Measurements from ENCODE around the gene BICD2.

BICD2 gene

DNA sequence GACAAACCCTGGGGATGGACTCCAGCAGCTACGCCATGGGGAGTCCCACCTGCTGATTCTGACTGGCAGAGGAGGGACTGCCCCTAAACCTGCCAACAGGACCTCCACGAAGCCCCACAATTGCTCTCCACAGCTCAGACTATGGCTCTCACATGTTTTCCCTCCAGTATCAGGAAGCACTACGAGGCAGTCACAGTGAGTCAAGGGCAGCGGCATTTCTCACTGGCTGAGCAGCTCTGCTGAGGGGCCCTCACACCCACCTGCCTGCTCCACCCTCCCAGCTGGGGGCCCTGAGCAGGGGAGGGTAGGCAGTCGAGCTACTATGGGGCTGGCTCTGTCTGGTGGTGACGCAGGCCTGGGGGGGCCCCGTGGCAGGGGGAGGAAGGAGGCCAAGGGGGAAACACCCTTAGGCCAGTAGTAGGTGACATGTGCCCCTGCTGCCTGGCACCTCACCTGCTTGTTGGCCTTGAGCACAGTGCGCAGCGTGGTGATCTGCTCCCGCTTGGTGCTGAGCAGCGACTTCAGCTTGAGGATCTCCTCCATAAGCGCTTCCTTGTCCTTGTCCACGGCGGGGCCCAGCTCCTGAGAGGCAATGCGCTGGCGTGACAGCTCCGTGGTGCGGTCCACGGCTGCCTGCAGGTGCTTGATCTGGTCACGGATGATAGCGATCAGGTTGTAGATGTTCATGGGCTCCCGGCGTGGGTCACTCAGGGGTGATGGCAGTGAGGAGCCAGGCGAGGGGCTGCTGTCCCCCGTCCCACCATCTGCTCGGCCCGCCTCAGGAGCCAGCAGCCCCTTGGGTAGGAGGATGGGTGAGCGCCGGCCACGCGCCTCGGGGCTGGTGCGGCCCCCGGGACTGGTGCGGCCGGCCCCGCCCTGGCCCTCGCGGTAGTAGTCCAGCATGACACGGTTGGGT lies 46.3 kb downstream of the BICD2 start:
- no peak for DNase-seq (ENCODE audit: low read depth in 1 of 2, low spot score in 1 of 2)
- in situ Hi-C loops (cut with HindIII; ENCODE audit: low pct_unique_long_range_greater_than_20kb, low sequenced_read_pairs), result no loop called here
- no peak for TF ChIP-seq JUND (IDR thresholded peaks at IDR 0.05; ENCODE audit: low read depth)

DNA sequence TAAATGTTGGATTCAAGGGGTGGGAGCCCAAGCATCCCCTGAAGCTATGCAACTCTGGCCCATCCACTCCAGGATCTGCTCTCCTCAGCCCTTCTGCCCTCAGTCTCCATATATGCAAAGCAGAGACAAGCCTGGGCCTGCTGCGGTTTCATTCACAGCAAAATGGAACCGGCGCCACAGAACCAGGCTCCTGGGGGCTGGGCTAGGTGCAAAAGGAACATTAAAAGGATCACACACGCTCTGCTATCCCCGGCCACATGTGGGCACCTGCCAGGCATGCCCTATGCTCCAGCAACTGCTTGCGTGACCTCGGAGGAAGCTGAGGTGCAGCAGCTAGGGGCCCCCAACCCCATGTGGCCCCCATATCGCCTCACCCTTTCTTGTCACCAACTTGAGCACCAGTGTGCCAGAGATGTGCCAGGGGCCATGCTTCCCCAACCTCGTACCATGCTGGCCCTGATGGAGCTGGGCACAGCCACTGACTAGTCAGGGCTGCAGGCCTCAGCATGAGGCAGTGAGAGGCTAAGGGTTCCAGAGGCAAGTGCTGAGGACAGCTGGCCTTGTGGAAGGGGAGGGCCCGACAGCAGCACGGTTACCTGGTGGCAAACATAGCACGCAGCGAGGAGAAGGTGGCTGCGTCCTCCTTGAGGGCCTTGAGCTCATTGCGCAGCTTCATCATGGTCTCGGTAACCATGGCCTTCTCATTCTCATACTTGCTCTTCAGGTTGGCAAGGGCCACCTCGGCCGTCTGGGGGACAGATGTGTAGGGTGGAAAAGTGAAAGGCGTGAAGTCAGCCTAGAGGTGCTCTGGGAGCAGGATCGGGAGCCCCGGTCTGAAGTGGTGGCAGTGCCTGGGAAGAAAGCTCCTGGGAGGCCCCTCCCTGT lies 47.2 kb downstream of the BICD2 start:
- in situ Hi-C loops (cut with HindIII; ENCODE audit: low pct_unique_long_range_greater_than_20kb, low sequenced_read_pairs), result no loop called here
- DNase-seq (ENCODE audit: low read depth in 1 of 2, low spot score in 1 of 2), result no peak
- TF ChIP-seq JUND (IDR thresholded peaks at IDR 0.05; ENCODE audit: low read depth), result no peak

DNA sequence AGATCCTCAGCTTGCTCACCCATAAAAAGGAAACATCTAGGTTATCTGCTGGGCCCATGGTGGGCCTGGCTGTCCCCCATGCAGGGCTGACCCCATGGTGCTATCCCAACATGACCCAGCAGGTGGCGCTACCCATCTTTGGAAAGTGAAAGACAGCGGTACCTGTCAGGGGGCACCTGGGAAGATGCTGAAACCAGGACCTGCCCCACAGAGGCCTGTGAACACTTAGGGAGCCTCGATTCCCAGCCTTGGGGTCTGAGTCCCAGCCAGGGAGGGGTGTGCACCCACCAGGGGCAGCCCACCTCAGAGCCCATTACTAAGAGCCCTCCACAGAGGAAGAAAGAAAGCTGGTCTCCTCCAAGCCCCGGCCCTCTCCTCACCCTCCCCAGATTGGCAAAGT lies 48.1 kb downstream of the BICD2 start:
- DNase-seq (ENCODE audit: low read depth in 1 of 2, low spot score in 1 of 2), result peak; percentile 61 to 69
- in situ Hi-C loops (cut with HindIII; ENCODE audit: low pct_unique_long_range_greater_than_20kb, low sequenced_read_pairs), result no loop called here
- TF ChIP-seq JUND (IDR thresholded peaks at IDR 0.05; ENCODE audit: low read depth), result no peak

DNA sequence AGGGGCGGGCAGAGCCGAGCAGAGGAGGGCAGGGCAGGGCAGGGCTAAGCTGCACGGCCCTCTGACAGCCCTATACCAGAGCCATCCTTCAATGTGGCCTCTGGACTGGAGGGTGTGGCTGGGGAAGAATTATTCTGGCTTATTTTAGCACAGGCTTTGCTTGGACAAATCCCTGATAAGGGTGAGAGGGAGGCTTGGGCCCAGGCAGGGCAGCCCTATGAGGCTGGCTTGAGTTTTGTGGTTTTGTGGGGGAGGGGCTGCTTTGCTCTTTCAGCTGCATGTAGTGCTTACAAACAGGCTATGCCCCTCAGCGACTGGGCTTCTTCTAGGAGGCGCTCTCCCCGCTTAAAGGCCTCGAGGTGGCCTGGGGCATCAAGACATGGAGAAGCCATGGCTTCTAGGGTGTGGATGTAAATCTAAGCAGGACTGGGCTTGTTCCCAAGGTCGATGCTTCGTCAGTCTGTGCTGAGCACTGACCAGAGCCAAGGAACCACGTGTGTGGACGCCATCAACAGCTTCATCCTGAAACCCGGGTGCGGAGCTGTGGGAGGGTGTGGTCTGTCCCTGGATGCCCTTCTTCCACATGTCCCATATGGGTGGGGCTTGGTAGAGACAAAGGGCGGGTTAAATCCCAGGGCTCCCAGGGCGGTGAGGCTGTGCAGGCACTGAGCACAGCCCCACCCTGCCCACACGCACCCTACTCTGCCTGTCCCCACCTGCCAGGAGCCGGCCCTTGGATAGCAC lies 49.0 kb downstream of the BICD2 start:
- in situ Hi-C loops (cut with HindIII; ENCODE audit: low pct_unique_long_range_greater_than_20kb, low sequenced_read_pairs), result no loop called here
- TF ChIP-seq JUND (IDR thresholded peaks at IDR 0.05; ENCODE audit: low read depth), result no peak

DNA sequence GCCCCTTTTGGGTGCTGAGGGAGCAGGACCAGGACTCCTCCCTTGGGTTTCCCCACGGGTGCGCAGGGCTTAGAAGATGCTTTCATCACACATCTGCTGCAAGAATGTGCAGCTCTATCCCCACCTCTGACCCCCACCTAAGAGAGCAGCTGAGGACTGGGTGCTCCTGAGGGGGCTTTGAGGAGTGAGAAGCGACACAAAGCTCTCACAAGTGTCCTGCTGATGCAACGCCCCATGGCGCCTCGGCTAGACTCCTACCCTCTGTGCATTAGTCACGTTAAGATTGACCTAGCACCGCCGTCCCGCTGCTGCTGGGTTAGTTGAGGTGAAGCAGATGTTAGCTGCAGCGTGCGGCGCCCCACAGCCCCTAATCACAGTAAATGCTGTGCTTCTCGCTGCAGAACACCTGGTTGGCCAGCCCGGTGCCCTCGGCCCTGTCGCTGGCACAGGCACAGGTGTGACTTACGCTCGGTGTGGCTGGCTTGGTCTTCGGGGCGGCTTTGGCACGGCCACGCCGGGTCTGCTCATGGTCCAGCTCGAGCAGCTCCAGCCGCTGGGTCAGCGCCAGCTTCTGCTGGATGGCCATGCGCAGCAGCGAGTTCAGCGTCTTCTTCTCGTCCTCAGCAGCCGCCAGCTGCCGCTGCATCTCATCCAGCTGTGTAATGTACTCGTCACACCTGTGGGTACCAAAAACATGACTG lies 49.7 kb downstream of the BICD2 start:
- TF ChIP-seq JUND (IDR thresholded peaks at IDR 0.05; ENCODE audit: low read depth), result no peak
- in situ Hi-C loops (cut with HindIII; ENCODE audit: low pct_unique_long_range_greater_than_20kb, low sequenced_read_pairs), result no loop called here
- no peak for DNase-seq (ENCODE audit: low read depth in 1 of 2, low spot score in 1 of 2)

More for the DNA sequence above, 49.0 kb downstream of the BICD2 start:
- no peak for DNase-seq (ENCODE audit: low read depth in 1 of 2, low spot score in 1 of 2)

DNA sequence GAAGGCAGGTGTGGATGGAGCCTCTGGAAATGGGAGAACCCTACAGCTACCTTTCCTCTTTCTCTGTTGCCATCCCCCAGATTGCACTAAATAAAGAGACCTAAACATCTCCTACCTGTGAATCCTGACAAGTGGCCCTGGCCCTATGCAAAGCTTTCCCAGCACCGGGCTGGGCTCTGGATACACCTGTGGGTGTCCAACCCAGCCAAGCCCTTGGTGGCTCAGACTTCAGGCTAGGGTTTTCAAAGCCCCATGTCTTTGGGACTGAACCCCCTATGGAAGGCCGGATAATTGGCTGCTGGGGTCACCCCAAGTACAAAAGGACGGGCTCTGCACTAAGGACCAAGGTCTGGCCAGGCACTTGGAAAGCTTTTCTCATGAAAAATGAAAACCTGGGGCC lies 50.6 kb downstream of the BICD2 start:
- no peak for TF ChIP-seq JUND (IDR thresholded peaks at IDR 0.05; ENCODE audit: low read depth)
- in situ Hi-C loops (cut with HindIII; ENCODE audit: low pct_unique_long_range_greater_than_20kb, low sequenced_read_pairs), result no loop called here
- DNase-seq (ENCODE audit: low read depth in 1 of 2, low spot score in 1 of 2), result no peak

DNA sequence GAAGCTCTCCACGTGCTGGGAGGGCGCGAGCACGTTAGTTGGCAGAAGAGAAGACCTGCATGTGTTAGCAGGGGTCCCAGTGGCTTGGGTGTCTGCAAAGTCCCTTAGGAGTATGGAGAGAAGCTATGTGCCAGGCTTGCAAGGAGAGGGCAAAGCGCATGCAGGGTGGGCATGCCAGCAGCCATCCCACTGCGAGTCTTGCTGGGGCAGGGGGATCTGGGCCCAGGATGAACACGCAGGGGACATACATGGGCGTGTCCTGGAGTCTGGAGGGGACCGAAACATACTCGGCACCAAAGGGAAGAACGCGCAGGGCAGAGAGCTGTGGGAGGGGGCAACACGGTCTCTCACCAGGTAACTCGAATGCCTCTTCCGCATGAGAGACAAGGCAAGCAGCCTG lies 51.1 kb downstream of the BICD2 start:
- in situ Hi-C loops (cut with HindIII; ENCODE audit: low pct_unique_long_range_greater_than_20kb, low sequenced_read_pairs), result no loop called here
- no peak for DNase-seq (ENCODE audit: low read depth in 1 of 2, low spot score in 1 of 2)

DNA sequence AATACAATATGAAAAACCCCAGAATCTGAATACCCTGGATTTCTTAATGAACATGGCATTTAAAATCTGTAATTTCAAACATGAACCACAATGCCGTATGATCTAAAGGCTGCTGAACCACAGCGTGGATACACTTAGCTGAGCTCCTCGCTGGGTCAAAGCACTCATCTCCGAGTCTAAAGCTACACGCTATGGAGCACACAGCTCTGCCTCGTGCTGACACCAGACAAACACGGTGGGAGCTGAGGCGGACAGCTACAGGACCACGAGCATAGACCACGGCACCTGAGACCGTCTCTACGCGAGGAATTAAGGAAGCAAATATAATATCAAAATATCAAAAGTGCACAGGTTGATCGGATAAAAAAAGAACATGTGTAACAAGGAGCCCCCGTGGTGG lies 51.9 kb downstream of the BICD2 start:
- in situ Hi-C loops (cut with HindIII; ENCODE audit: low pct_unique_long_range_greater_than_20kb, low sequenced_read_pairs), result no loop called here
- no peak for TF ChIP-seq JUND (IDR thresholded peaks at IDR 0.05; ENCODE audit: low read depth)
- no peak for DNase-seq (ENCODE audit: low read depth in 1 of 2, low spot score in 1 of 2)

More for the DNA sequence above, 51.1 kb downstream of the BICD2 start:
- TF ChIP-seq JUND (IDR thresholded peaks at IDR 0.05; ENCODE audit: low read depth), result no peak

DNA sequence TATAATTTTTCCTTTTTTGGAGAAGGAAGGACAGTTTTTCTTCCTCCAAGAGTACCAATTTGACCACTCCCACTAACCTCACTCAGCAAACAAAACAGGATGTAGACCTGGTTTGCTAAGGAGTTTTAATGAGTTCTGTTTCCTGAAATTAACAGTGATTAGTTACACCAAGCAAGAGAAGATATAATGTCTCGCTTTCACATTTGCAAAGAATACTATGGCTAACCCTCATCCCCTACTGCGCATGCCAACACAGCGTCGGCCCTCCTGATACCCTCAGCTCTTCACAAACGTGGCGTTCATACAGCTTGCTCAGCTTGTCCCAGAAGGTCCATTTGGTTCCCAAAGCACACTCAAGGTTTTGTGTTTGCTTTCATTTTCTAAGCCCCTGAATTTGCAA lies 52.8 kb downstream of the BICD2 start:
- no peak for DNase-seq (ENCODE audit: low read depth in 1 of 2, low spot score in 1 of 2)
- in situ Hi-C loops (cut with HindIII; ENCODE audit: low pct_unique_long_range_greater_than_20kb, low sequenced_read_pairs), result no loop called here
- TF ChIP-seq JUND (IDR thresholded peaks at IDR 0.05; ENCODE audit: low read depth), result no peak

DNA sequence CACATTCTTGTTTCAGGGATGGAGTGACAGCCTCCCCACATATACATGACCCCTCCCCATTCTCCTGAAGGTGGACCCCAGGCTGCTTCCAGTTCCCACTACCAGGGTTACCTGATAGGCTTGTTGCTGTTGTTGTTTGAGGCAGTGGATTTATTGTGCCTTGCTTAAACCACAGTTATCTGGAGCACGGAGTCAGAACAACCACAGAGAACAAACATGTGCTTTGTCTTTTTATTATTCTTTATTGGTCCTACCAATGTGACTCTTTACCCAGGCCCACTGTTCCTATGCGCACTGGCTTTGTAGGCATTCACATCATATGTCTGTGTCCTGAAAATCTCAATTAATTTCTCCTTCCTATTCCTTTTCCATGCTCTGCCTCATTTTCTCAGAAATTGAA lies 53.5 kb downstream of the BICD2 start:
- in situ Hi-C loops (cut with HindIII; ENCODE audit: low pct_unique_long_range_greater_than_20kb, low sequenced_read_pairs), result no loop called here
- no peak for TF ChIP-seq JUND (IDR thresholded peaks at IDR 0.05; ENCODE audit: low read depth)
- no peak for DNase-seq (ENCODE audit: low read depth in 1 of 2, low spot score in 1 of 2)

DNA sequence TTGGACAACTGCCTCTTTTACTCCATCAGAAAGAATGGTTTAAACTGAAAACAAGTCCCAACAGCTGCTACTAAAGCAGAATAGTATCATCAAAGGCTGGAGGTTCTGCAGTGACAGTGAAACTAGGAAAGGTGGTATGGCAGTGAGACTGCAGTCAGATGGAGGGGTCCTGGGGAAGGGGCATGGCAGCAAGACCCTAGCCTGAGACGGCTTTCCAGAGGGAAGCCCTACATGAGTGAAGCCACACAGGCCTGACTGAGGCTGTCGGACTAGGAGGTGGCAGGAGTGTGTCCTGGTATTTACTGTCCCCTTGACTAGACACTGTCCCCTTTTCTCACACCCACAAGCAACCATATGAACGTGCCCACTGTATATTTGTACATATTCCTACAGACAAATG lies 54.3 kb downstream of the BICD2 start:
- no peak for TF ChIP-seq JUND (IDR thresholded peaks at IDR 0.05; ENCODE audit: low read depth)
- DNase-seq (ENCODE audit: low read depth in 1 of 2, low spot score in 1 of 2), result no peak
- in situ Hi-C loops (cut with HindIII; ENCODE audit: low pct_unique_long_range_greater_than_20kb, low sequenced_read_pairs), result no loop called here

DNA sequence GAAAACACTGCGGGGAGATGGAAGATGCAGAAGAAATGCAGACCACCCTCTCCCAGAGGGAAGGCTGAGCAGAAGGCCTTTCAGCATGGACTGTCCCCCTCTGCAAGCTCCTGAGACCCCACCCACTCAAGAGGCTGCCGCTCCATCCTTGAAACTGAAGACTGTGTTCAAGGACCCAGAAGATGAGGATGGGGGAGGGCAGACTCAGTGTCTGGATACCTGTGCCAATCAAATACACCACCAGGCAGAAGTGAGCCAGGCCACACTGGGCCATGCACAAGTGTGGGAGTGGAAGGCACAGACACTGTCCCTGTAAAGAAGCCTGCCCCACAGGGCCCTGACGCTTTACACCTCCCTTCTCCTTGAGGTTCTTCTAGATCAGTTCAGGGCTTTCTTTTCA lies 54.7 kb downstream of the BICD2 start:
- in situ Hi-C loops (cut with HindIII; ENCODE audit: low pct_unique_long_range_greater_than_20kb, low sequenced_read_pairs), result no loop called here
- no peak for DNase-seq (ENCODE audit: low read depth in 1 of 2, low spot score in 1 of 2)
- no peak for TF ChIP-seq JUND (IDR thresholded peaks at IDR 0.05; ENCODE audit: low read depth)
